HUES48 (cell line): ENCODE measurements around the gene METTL22.
A peak's percentile ranks its signal among the peaks of the same experiment; 100 is the strongest.

Experiments
- H3K27ac ChIP-seq: one replicate; pipeline ENCODE4 v1.7.0; 2013; ENCODE audit warnings: low read depth, low read length, inconsistent platforms
- H3K27me3 ChIP-seq: 2 replicates; pipeline ENCODE4 v1.6.1; 2013; ENCODE audit warnings: mild to moderate bottlenecking, low read length; ENCODE audit not compliant: control insufficient read depth, insufficient read depth
- H3K36me3 ChIP-seq: 2 replicates; pipeline ENCODE4 v1.6.1; 2013; ENCODE audit warnings: low read length; ENCODE audit not compliant: control insufficient read depth, insufficient read depth
- H3K4me1 ChIP-seq: 2 replicates; pipeline ENCODE4 v1.6.1; 2013; ENCODE audit warnings: mild to moderate bottlenecking, low read length; ENCODE audit not compliant: control insufficient read depth, insufficient read depth
- H3K4me3 ChIP-seq: 2 replicates; pipeline ENCODE4 v1.5.1; 2013; ENCODE audit warnings: mild to moderate bottlenecking, low read depth, low read length
- H3K9ac ChIP-seq: 2 replicates; pipeline ENCODE4 v1.6.1; 2013; ENCODE audit warnings: mild to moderate bottlenecking, low read depth, low read length, moderate library complexity
- H3K9me3 ChIP-seq: 2 replicates; pipeline ENCODE4 v1.6.1; 2013; ENCODE audit warnings: low read length; ENCODE audit not compliant: control insufficient read depth, insufficient read depth

Gene METTL22

GRCh38 chr16:8622315-8622656 is 788 bp downstream of the METTL22 start:
- H3K9ac ChIP-seq: peak overlapping the region; percentile 97
- peak overlapping the region; percentile 82 for H3K27ac ChIP-seq

GRCh38 chr16:8623634-8624033 is 2.1 kb downstream of the METTL22 start:
- Histone ChIP-seq H3K27ac (no peak overlapping the region), H3K27me3 (no peaks in the 10 kb centered on the region), H3K36me3 (peaks cover 48% of the 10 kb centered on the region), H3K9me3 (no peaks in the 10 kb centered on the region), H3K9ac (no peak overlapping the region), H3K4me3 (no peak overlapping the region), H3K4me1 (0 out of 2 replicates have a peak, but pooled peaks cover 5% of the 10 kb centered on the region)

More at GRCh38 chr16:8622315-8622656, 788 bp downstream of the METTL22 start:
- Histone ChIP-seq H3K4me1 (0 out of 2 replicates have a peak, but pooled peaks cover 5% of the 10 kb centered on the region), H3K9me3 (no peaks in the 10 kb centered on the region), H3K36me3 (peaks cover 34% of the 10 kb centered on the region), H3K27me3 (no peaks in the 10 kb centered on the region), H3K4me3 (peak overlapping the region; percentile 99)

GRCh38 chr16:8625491-8626087 is 4.1 kb downstream of the METTL22 start:
- H3K27ac ChIP-seq: no peak overlapping the region
- H3K27me3 ChIP-seq: no peaks in the 10 kb centered on the region
- peaks cover 67% of the 10 kb centered on the region for H3K36me3 ChIP-seq
- H3K4me3 ChIP-seq: no peak overlapping the region
- H3K9ac ChIP-seq: no peak overlapping the region
- no peaks in the 10 kb centered on the region for H3K9me3 ChIP-seq
- 0 out of 2 replicates have a peak, but pooled peaks cover 5% of the 10 kb centered on the region for H3K4me1 ChIP-seq

GRCh38 chr16:8626946-8627345 is 5.4 kb downstream of the METTL22 start:
- H3K9ac ChIP-seq: no peak overlapping the region
- H3K36me3 ChIP-seq: peaks cover 81% of the 10 kb centered on the region
- H3K27ac ChIP-seq: no peak overlapping the region
- H3K9me3 ChIP-seq: no peaks in the 10 kb centered on the region
- no peaks in the 10 kb centered on the region for H3K27me3 ChIP-seq
- no peak overlapping the region for H3K4me3 ChIP-seq
- 0 out of 2 replicates have a peak, but pooled peaks cover 5% of the 10 kb centered on the region for H3K4me1 ChIP-seq

- 0 out of 2 replicates have a peak, but pooled peaks cover 4% of the 10 kb centered on the region for H3K4me1 ChIP-seq
- H3K36me3 ChIP-seq: peaks cover 86% of the 10 kb centered on the region
- H3K4me3 ChIP-seq: no peak overlapping the region
Observed at GRCh38 chr16:8627456-8627855, 6.0 kb downstream of the METTL22 start.

GRCh38 chr16:8628981-8629725 is 7.7 kb downstream of the METTL22 start:
- Histone ChIP-seq H3K9me3 (no peaks in the 10 kb centered on the region), H3K27me3 (no peaks in the 10 kb centered on the region), H3K4me1 (no peaks in the 10 kb centered on the region), H3K36me3 (peaks cover 94% of the 10 kb centered on the region), H3K27ac (no peak overlapping the region), H3K4me3 (no peak overlapping the region), H3K9ac (no peak overlapping the region)

More at GRCh38 chr16:8627456-8627855, 6.0 kb downstream of the METTL22 start:
- Histone ChIP-seq H3K27me3 (no peaks in the 10 kb centered on the region), H3K27ac (no peak overlapping the region), H3K9ac (no peak overlapping the region), H3K9me3 (no peaks in the 10 kb centered on the region)

GRCh38 chr16:8630255-8630953 is 8.9 kb downstream of the METTL22 start:
- H3K4me3 ChIP-seq: no peak overlapping the region
- no peaks in the 10 kb centered on the region for H3K4me1 ChIP-seq
- no peak overlapping the region for H3K9ac ChIP-seq
- H3K27me3 ChIP-seq: no peaks in the 10 kb centered on the region
- no peak overlapping the region for H3K27ac ChIP-seq
- peaks cover 99% of the 10 kb centered on the region for H3K36me3 ChIP-seq
- no peaks in the 10 kb centered on the region for H3K9me3 ChIP-seq

- Histone ChIP-seq H3K4me1 (no peaks in the 10 kb centered on the region), H3K36me3 (peaks cover 97% of the 10 kb centered on the region), H3K4me3 (no peak overlapping the region), H3K9ac (no peak overlapping the region), H3K27me3 (no peaks in the 10 kb centered on the region), H3K27ac (peak overlapping the region; percentile 33), H3K9me3 (no peaks in the 10 kb centered on the region)
Observed at GRCh38 chr16:8631373-8631772, 9.9 kb downstream of the METTL22 start.

- H3K4me1 ChIP-seq: no peaks in the 10 kb centered on the region
- H3K4me3 ChIP-seq: no peak overlapping the region
- H3K27me3 ChIP-seq: no peaks in the 10 kb centered on the region
- peak overlapping the region; percentile 33 for H3K27ac ChIP-seq
- H3K36me3 ChIP-seq: peaks cover 97% of the 10 kb centered on the region
- H3K9me3 ChIP-seq: no peaks in the 10 kb centered on the region
- no peak overlapping the region for H3K9ac ChIP-seq
Observed at GRCh38 chr16:8631818-8632465, 10.4 kb downstream of the METTL22 start.

- H3K4me1 ChIP-seq: no peaks in the 10 kb centered on the region
Observed at GRCh38 chr16:8632675-8633182, 11.2 kb downstream of the METTL22 start.

More at GRCh38 chr16:8632675-8633182, 11.2 kb downstream of the METTL22 start:
- Histone ChIP-seq H3K36me3 (peaks cover 96% of the 10 kb centered on the region), H3K9ac (no peak overlapping the region), H3K27ac (no peak overlapping the region), H3K9me3 (no peaks in the 10 kb centered on the region), H3K4me3 (no peak overlapping the region), H3K27me3 (no peaks in the 10 kb centered on the region)
